ENCODE measurements around the gene STXBP2.

Gene STXBP2

DNA sequence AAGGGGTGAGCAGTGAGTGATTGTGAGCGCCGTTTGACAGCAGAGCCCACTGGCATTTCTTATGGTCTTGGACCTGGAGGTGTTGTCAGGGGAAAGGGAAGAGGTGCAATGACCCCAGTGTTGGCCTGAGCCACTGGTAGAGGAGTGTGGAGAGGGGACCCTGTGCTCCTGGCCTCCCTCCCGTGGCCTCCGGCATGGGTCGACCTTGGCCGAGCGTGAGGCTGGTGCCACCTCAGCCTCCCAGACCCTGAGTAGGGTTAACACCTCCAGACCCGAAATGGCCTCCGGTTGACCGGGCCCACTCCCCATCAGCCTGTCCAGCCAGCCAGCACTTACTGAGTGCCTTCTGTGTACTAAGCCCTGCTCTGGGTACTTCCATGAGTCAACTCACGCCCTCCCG is 50.3 kb downstream of the STXBP2 start:
- TF ChIP-seq, protein P1, sequence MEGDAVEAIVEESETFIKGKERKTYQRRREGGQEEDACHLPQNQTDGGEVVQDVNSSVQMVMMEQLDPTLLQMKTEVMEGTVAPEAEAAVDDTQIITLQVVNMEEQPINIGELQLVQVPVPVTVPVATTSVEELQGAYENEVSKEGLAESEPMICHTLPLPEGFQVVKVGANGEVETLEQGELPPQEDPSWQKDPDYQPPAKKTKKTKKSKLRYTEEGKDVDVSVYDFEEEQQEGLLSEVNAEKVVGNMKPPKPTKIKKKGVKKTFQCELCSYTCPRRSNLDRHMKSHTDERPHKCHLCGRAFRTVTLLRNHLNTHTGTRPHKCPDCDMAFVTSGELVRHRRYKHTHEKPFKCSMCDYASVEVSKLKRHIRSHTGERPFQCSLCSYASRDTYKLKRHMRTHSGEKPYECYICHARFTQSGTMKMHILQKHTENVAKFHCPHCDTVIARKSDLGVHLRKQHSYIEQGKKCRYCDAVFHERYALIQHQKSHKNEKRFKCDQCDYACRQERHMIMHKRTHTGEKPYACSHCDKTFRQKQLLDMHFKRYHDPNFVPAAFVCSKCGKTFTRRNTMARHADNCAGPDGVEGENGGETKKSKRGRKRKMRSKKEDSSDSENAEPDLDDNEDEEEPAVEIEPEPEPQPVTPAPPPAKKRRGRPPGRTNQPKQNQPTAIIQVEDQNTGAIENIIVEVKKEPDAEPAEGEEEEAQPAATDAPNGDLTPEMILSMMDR (IDR thresholded peaks at IDR 0.05; ENCODE audit: low read depth, low read length) = no peak
- DNase-seq (ENCODE audit: low read depth in 2 of 2) = no peak
- H3K4me3 ChIP-seq (replicated peaks in 1 of 2; ENCODE audit: low read depth in 2 of 2, low read length in 2 of 2) = no peak overlapping the region

DNA sequence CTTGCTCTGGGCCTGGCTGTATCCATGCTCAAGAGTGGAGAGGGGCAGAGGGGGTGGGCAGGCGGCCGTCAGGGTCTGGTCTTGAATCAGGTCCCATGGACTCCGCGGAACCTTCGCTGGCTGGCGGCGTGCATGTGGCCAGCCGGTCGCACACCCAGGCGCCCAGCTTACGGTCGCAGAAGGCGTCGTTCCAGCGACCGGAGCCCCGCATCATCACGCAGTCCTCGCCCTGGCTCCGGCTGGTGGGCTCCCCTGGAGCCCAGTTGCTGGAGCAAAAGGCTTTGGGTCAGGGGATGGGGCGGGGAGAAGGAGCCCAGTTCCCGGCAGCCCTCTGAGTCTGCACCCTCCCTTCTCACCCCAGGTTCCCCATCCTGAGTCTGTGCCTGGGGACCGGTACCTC is 52.3 kb downstream of the STXBP2 start:
- H3K4me3 ChIP-seq (replicated peaks in 1 of 2; ENCODE audit: low read depth in 2 of 2, low read length in 2 of 2) = no peak overlapping the region
- TF ChIP-seq, protein P1 (IDR thresholded peaks at IDR 0.05; ENCODE audit: low read depth, low read length) = no peak
- no peak for DNase-seq (ENCODE audit: low read depth in 2 of 2)

DNA sequence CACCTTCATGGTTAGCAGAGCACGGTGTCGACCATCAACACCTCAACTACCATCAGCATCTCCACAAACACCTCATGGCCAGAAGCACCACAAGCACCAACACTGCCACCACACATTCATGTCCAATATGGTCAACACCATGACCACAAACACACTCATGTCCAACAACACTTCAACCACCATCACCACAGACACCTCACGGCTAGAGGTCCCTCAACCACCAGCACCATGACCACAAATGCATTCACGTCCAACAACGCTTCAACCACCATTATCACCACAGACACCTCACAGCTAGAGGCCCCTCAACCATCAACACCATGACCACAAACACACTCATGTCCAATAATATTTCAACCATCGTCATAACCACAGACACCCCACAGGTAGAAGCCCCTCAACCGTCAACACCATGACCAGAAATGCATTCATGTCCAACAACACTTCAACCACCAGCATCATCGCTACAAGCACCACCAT is 53.9 kb downstream of the STXBP2 start:
- DNase-seq (ENCODE audit: low read depth in 2 of 2) = no peak
- no peak overlapping the region for H3K4me3 ChIP-seq (replicated peaks in 1 of 2; ENCODE audit: low read depth in 2 of 2, low read length in 2 of 2)
- TF ChIP-seq, protein P1 (IDR thresholded peaks at IDR 0.05; ENCODE audit: low read depth, low read length) = no peak

DNA sequence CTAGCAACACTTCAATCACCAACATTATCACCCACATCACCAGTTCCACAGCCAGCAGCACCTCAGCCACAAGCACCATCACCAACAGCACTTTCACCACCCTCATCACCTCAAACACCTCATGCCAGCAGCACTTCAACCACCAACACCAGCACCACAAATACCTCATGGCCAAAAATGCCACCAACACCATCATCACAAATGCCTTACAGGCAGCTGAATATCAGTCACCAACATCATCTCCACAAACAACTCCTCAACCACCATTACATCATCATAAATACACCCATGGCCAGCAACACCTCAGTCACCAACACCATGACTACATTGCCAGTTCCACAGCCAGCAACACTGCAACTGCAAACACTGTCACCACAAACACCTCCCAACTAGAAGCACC is 54.6 kb downstream of the STXBP2 start:
- DNase-seq (ENCODE audit: low read depth in 2 of 2) = no peak
- TF ChIP-seq, protein P1 (IDR thresholded peaks at IDR 0.05; ENCODE audit: low read depth, low read length) = no peak
- H3K4me3 ChIP-seq (replicated peaks in 1 of 2; ENCODE audit: low read depth in 2 of 2, low read length in 2 of 2) = no peak overlapping the region

DNA sequence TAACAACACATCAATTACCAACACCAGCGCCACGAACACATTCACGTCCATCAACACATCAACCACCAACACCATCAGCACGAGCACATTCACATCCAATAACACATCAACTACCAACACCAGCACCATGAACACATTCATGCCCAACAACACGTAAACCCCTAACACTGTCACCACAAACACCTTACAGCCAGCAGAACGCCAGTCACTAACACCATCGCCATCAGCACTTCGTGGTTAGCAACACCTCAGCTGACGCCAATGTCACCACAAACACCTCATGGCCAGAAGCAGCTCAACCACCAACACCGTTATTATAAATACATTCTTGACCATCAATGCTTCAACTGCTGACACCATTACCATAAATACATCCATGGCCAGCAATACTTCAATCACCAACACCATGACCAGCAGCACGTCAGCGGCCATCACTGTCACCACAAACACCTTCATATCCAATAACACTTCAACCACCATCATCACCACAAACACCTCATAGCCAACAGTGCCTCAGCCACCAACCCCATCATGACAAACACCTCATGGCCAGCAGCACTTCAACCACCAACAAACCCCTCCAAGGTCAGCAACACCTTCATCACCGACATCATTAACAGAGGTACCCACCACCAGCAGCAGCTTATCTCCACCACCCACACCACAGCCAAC is 55.6 kb downstream of the STXBP2 start:
- DNase-seq (ENCODE audit: low read depth in 2 of 2) = no peak
- TF ChIP-seq, protein P1 (IDR thresholded peaks at IDR 0.05; ENCODE audit: low read depth, low read length) = no peak

DNA sequence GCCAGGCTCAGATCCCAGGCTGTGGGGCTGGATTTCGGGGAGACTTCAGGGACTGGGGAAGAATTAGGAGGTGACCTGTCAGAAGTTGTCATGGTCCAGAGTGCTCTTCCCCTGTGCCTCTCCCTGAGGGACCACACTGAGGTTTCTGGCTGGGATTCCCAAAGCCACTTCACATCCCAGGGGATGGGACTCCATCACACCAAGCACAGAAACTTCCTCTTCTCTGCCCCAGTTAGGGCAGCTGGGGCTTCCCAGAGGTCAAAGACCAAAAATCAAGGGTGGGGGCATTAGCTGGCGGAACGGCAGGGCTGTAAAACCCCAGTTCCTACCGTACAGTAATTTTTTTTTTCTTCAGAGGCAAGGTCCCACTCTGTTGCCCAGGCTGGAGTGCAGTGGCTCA is 57.6 kb downstream of the STXBP2 start:
- TF ChIP-seq, protein P1 (IDR thresholded peaks at IDR 0.05; ENCODE audit: low read depth, low read length) = no peak
- no peak for DNase-seq (ENCODE audit: low read depth in 2 of 2)
- H3K4me3 ChIP-seq (replicated peaks in 1 of 2; ENCODE audit: low read depth in 2 of 2, low read length in 2 of 2) = no peak overlapping the region

More for the DNA sequence above, 55.6 kb downstream of the STXBP2 start:
- H3K4me3 ChIP-seq (replicated peaks in 1 of 2; ENCODE audit: low read depth in 2 of 2, low read length in 2 of 2) = no peak overlapping the region
